Activated CD4-positive, alpha-beta memory T cell treated with anti-CD3 and anti-CD28 coated beads for 36 hours (primary cell): ENCODE data around the gene GAL. TPM values are rescaled to one million over a fixed set of nuclear protein-coding genes. Genes with fewer than 3 reads are reported as not detected.

Source experiments
- CTCF ChIA-PET: fragments of 350-600 bp; sonication (Branson Sonifier 250); formaldehyde crosslinking; loops from one replicate; lab custom pipeline; 2021; ENCODE audit warnings: antibody characterized with exemption, inconsistent platforms; lab: Charles Lee
- POLR2A ChIA-PET: fragments of 350-600 bp; sonication (Branson Sonifier 250); formaldehyde crosslinking; loops from one replicate; lab custom pipeline; 2021; ENCODE audit warnings: antibody characterized with exemption; lab: Charles Lee
- DNase-seq: peaks from one replicate; pipeline ENCODE4 v3.0.0-alpha.2; 2020
- H3K27ac Mint-ChIP-seq: one replicate; pipeline ENCODE4 v1.8.0; 2021; ENCODE audit warnings: mixed read lengths
- H3K27me3 Mint-ChIP-seq: one replicate; pipeline ENCODE4 v1.8.0; 2021; ENCODE audit warnings: mixed read lengths
- H3K36me3 Mint-ChIP-seq: one replicate; pipeline ENCODE4 v1.8.0; 2021; ENCODE audit warnings: mixed read lengths
- H3K4me1 Mint-ChIP-seq: one replicate; pipeline ENCODE4 v1.8.0; 2021; ENCODE audit warnings: low read depth, mixed read lengths
- H3K4me3 Mint-ChIP-seq: one replicate; pipeline ENCODE4 v1.8.0; 2021; ENCODE audit warnings: mild to moderate bottlenecking, mixed read lengths
- H3K9me3 Mint-ChIP-seq: one replicate; pipeline ENCODE4 v1.8.0; 2021; ENCODE audit warnings: mixed read lengths
- intact Hi-C: fragments of 100-400 bp; cut with micrococcal nuclease; formaldehyde crosslinking; loops from one replicate; pipeline ENCODE4 v1.15.1; 2023
- total RNA-seq, 2 experiments: library from RNA; stranded (reverse); gene quantifications; one replicate each; pipeline ENCODE4 v1.2.3, GENCODE V29; 2021

Gene GAL
- total RNA-seq, 2 experiments from 2014 or later: 0.97 to 1.3 TPM

DNA sequence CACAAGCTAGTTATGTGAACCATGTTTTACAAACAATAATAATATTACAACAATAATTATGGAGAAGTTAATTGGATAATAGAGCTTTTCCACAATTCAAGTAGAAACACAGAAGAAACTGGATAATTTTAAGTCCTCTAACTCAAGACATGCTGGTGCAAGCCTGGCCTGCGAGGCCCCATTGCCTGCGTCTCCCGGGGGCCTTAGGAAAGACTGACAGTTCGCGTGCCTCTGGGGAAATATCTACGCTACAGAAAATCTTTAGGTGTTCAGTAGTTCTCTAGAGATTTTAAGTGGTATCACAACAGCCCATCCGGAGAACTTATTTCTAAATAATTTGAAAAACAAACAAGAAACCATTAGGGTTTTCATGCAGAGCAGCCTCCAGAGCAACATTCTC is 23.2 kb downstream of the GAL start:
- no peaks in the 10 kb centered on the region for H3K36me3 Mint-ChIP-seq
- H3K4me3 Mint-ChIP-seq: no peak overlapping the region
- no peaks in the 10 kb centered on the region for H3K4me1 Mint-ChIP-seq
- intact Hi-C loops: no loop called here
- no peaks in the 10 kb centered on the region for H3K9me3 Mint-ChIP-seq
- POLR2A ChIA-PET: no interaction called here
- CTCF ChIA-PET: no interaction called here
- no peak for DNase-seq
- H3K27ac Mint-ChIP-seq: no peak overlapping the region
- H3K27me3 Mint-ChIP-seq: no peaks in the 10 kb centered on the region

DNA sequence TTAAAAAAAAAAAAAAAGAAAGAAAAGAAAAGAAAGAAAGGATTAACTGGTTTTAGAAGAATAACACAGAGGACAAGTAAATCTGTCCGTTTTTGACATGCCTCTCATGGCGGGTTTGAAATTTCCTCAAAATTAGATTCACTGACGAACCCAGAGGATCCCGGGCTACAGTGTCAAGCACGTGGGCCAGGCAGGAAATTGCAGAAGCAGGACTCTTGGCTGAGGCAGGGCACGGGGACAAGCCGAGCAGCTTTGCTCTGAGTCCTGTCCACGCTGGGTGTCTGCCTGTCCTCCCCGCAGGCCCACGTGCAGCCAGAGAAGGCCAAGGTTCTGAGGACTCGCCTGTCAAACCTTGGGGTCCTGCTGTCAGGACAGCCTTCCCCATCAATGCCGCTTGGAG is 24.7 kb downstream of the GAL start:
- Mint-ChIP-seq H3K9me3 (no peaks in the 10 kb centered on the region), H3K36me3 (no peaks in the 10 kb centered on the region), H3K4me3 (no peak overlapping the region), H3K27ac (no peak overlapping the region), H3K27me3 (no peaks in the 10 kb centered on the region), H3K4me1 (no peaks in the 10 kb centered on the region)
- DNase-seq: no peak
- intact Hi-C loops: no loop called here
- ChIA-PET CTCF (interaction anchor here (1.0 kb wide), 1 partner anchor 89 kb away, joined by 3 read pairs; no protein-coding TSS in a partner anchor), POLR2A (no interaction called here)

DNA sequence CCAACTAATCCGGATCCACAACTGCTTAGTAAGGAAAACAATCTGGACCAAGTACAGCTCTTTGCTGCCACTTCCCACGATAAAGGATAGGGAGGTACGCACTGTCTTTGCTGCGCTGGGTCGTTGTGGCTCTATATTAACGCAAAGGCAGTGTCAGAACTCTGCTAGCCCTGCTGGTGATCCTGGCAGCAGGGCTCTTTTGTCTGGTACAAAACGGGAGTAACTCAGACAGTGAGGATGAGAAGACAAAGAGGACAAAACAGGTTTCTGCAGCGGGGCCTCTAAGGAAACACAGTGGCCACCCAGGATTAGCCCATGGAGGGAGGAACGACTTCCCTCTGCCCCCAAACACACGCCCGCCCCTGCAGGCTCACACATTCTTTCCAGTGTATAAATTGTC is 26.1 kb downstream of the GAL start:
- no peak overlapping the region for H3K4me3 Mint-ChIP-seq
- H3K27me3 Mint-ChIP-seq: no peaks in the 10 kb centered on the region
- DNase-seq: no peak
- ChIA-PET POLR2A (no interaction called here), CTCF (no interaction called here)
- no peak overlapping the region for H3K27ac Mint-ChIP-seq
- no peaks in the 10 kb centered on the region for H3K9me3 Mint-ChIP-seq
- intact Hi-C loops: no loop called here
- H3K36me3 Mint-ChIP-seq: no peaks in the 10 kb centered on the region
- no peaks in the 10 kb centered on the region for H3K4me1 Mint-ChIP-seq

DNA sequence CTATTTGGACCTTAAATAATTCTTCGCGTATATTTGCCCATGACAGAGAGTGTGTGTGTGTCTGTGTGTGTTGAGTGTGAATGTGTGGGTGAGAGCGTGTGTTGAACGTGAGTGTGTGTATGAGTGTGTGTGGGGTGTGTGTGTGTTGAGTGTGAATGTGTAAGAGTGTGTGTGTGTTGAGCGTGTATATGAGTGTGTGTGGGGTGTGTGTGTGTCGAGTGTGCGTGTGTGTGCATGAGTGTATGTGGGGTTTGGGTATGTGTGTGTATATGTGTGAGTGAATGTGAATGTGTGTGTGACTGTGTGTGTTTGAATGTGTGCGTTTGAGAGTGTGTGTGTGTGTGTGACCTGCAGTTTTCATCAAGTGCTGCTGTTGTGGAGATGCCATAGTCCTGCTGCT is 26.8 kb downstream of the GAL start:
- Mint-ChIP-seq H3K4me3 (no peak overlapping the region), H3K27me3 (no peaks in the 10 kb centered on the region), H3K36me3 (no peaks in the 10 kb centered on the region), H3K9me3 (no peaks in the 10 kb centered on the region), H3K4me1 (no peaks in the 10 kb centered on the region), H3K27ac (no peak overlapping the region)
- ChIA-PET CTCF (no interaction called here), POLR2A (no interaction called here)
- intact Hi-C loops: no loop called here
- no peak for DNase-seq

DNA sequence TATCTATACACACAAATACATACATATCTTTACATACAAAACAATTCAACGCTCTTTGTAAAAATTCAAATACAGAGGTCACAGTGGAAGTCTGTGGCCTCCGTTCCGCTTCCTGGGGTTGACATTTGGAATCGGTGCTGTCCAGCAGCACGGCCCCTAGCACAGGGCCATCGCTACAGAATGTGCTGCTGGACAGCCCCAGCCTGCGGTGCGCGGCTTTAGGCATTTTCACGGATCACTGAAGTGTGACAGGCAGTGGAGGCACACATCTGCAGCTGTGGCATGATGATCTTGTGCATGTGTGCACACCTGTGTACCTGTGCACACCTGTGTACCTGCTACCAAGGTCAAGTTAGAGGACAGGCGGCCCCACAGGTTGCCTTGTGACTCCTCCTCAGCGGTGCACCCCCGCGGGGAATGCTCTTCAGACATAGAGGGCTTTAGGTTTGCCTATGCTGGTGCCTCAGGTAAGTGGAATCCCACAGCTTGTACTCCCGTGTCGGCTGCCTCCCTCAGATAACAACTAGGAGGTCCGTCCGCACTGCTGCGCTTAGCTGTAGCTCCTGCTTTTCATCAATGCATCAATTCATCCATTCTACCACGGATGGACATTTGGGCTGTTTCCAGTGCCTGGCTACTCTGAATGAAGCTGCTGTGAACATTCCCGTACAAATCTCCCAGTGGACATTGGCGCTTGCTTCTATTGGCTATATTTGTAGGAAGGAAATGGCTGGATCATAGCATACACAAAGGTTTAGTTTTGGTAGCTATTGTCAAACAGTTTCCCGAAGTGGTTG is 29.9 kb downstream of the GAL start:
- CTCF ChIA-PET: no interaction called here
- H3K27me3 Mint-ChIP-seq: no peaks in the 10 kb centered on the region
- H3K27ac Mint-ChIP-seq: no peak overlapping the region
- no peak overlapping the region for H3K4me3 Mint-ChIP-seq
- peaks cover 4% of the 10 kb centered on the region for H3K36me3 Mint-ChIP-seq
- no peaks in the 10 kb centered on the region for H3K4me1 Mint-ChIP-seq
- POLR2A ChIA-PET: no interaction called here
- peaks cover 4% of the 10 kb centered on the region for H3K9me3 Mint-ChIP-seq
- DNase-seq: no peak
- intact Hi-C loops: no loop called here

DNA sequence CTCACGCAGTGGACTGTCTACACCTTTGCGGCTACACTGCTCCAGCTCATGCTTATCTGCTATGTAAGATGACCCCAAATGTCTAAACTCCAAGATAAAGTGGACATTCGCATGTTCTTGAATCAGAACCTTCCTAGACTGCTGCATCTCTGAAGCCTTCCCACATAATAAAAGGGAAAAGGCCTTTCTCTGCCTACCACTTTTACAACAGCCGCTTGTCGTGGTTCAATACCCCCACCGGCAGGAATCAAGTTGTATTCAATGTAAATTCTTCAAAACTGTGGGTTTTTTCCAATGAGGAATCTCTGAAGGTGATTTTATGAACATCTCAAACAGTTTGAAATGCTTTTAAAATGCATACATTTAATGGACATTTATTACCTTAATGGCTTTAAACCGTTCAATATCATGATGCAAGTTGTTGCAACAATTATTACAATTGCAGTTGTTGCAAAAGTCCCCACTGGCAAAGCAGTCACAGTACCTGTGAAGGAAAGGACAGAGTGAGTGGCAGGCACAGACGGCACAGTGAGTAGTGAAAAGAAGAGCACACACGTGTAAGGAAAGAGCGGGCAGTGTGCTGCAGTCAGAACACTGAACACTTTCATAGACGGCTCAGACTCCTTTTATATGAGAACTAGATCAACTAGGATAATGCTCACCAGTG is 31.2 kb downstream of the GAL start:
- Mint-ChIP-seq H3K4me3 (no peak overlapping the region), H3K27ac (no peak overlapping the region), H3K27me3 (no peaks in the 10 kb centered on the region), H3K4me1 (no peaks in the 10 kb centered on the region), H3K9me3 (peaks cover 13% of the 10 kb centered on the region), H3K36me3 (peaks cover 15% of the 10 kb centered on the region)
- ChIA-PET POLR2A (no interaction called here), CTCF (no interaction called here)
- no peak for DNase-seq
- intact Hi-C loops: no loop called here

DNA sequence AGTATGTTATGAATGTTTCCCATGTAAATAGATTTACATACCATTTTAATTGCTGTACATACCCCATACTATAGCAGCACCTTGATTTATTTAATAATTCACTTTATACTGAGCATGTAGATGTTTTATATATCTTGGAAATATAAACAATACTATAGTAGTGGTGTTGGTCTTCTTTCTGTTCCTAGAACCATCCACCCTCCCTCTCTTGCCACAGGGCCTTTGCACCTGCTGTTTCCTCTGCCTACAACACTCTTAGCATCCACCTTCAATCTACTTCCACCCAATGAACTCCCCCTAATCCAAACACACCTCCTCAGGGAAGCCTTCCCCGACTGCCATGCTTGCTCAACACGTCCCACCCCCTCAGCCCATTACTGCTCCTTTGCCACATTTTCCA is 36.7 kb downstream of the GAL start:
- ChIA-PET POLR2A (no interaction called here), CTCF (no interaction called here)
- peaks cover 15% of the 10 kb centered on the region for H3K36me3 Mint-ChIP-seq

DNA sequence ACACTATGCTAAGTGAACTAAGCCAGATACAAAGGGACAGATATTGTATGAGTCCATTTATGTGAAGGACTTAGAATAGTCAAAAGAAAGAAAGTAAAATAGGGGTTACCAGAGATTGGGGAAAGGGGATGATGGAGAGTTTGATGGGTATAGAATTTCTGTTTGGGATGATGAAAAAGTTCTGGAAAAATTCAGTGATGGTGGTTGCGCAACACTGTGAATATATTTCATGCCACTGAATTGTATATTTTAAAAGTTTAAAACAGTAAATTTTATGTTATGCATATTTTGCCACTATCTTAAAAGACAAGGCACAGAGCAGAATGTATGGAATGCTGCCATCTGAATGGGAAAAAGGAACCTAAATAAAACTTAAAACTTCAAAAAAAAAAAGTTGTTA is 37.8 kb downstream of the GAL start:
- Mint-ChIP-seq H3K36me3 (peaks cover 15% of the 10 kb centered on the region), H3K4me1 (no peaks in the 10 kb centered on the region), H3K27me3 (no peaks in the 10 kb centered on the region), H3K9me3 (peaks cover 13% of the 10 kb centered on the region), H3K27ac (no peak overlapping the region), H3K4me3 (no peak overlapping the region)
- DNase-seq: no peak
- CTCF ChIA-PET: no interaction called here
- intact Hi-C loops: no loop called here
- POLR2A ChIA-PET: no interaction called here

More for the DNA sequence above, 36.7 kb downstream of the GAL start:
- DNase-seq: no peak
- intact Hi-C loops: no loop called here
- no peaks in the 10 kb centered on the region for H3K4me1 Mint-ChIP-seq
- peaks cover 13% of the 10 kb centered on the region for H3K9me3 Mint-ChIP-seq
- no peak overlapping the region for H3K27ac Mint-ChIP-seq
- H3K4me3 Mint-ChIP-seq: no peak overlapping the region
- H3K27me3 Mint-ChIP-seq: no peaks in the 10 kb centered on the region

DNA sequence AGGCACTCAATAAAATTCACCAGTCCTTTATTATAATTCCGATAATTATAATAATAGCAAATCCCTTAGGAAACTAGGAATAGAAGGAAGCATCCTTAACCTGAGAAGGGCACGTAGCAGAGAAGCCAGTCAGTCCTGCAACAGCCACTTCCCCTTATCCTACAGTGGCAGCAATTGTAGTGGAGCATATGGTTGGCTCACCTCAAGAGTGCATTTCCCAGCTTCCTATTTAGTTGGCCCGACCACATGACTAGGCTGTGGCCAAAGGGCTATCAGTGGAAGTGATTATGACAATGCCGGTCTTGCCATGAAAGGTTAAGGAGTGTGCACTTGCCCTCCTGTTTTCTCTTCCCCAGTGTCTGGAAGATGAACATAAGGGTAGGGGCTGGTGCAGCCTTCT is 39.9 kb downstream of the GAL start:
- no peak for DNase-seq
- no peaks in the 10 kb centered on the region for H3K27me3 Mint-ChIP-seq
- intact Hi-C loops: no loop called here
- ChIA-PET CTCF (no interaction called here), POLR2A (no interaction called here)
- H3K9me3 Mint-ChIP-seq: peaks cover 9% of the 10 kb centered on the region
- H3K4me1 Mint-ChIP-seq: no peaks in the 10 kb centered on the region
- peaks cover 11% of the 10 kb centered on the region for H3K36me3 Mint-ChIP-seq
- no peak overlapping the region for H3K4me3 Mint-ChIP-seq
- no peak overlapping the region for H3K27ac Mint-ChIP-seq

DNA sequence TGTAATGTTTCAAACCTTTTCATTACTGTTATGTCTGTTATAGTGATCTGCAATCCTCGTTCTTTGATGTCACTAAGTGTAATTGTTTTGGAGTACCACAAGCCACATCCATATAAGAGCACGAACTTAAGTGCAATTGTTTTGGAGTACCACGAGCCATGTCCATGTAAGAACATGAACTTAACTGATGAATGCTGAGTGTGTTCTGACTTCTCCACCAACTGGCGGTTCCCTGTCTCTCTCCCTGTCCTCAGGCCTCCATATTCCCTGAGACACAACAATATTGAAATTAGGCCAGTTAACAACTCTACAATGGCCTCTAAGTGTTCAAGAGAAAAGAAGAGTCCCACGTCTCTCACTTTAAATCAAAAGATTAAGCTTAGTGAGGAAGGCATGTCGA is 43.4 kb downstream of the GAL start:
- no peaks in the 10 kb centered on the region for H3K36me3 Mint-ChIP-seq
- ChIA-PET CTCF (no interaction called here), POLR2A (no interaction called here)
- H3K9me3 Mint-ChIP-seq: no peaks in the 10 kb centered on the region
- no peak overlapping the region for H3K27ac Mint-ChIP-seq
- DNase-seq: no peak
- no peaks in the 10 kb centered on the region for H3K4me1 Mint-ChIP-seq
- no peak overlapping the region for H3K4me3 Mint-ChIP-seq
- no peaks in the 10 kb centered on the region for H3K27me3 Mint-ChIP-seq
- intact Hi-C loops: no loop called here

DNA sequence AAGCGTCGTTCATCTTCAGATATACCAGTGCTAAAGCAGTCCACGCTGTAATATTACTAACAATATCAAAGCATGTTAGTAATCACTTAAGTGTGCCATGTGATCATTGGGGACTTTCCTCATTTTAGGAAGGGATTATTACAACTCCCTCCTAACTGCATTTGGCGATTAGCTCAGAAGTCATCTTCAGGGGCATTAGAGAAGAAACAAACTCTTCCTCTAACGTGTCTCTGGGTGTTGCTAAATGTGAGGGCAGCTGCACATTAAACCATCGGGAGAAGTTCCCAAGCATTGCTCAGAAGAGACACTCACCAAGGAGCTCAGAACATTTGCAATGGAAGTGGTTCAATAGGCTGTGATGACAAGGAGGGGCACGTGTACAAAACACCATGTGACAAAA is 49.8 kb downstream of the GAL start:
- Mint-ChIP-seq H3K4me3 (no peak overlapping the region), H3K36me3 (no peaks in the 10 kb centered on the region), H3K27me3 (no peaks in the 10 kb centered on the region), H3K27ac (no peak overlapping the region), H3K9me3 (no peaks in the 10 kb centered on the region), H3K4me1 (no peaks in the 10 kb centered on the region)
- no peak for DNase-seq
- ChIA-PET POLR2A (no interaction called here), CTCF (no interaction called here)
- intact Hi-C loops: no loop called here

DNA sequence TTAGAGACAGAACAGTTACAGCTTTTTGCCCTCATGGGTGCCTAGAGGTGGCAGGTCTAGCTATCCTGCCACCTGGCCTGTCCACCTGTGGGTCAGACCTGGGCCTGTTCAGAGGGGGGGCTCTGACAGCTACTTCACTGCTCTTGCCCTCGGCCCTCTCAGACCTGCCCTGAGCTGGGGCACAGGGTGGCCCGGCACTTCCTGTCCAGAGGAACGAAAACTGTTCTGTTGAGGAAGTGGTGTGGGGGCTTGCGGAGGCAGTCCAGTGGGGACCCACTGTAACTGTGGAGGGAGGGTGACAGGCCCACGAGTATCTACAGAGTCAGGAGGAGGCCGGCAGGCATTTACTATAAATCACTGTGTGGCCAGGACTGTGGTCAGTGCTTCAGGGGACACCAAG is 50.8 kb downstream of the GAL start:
- H3K9me3 Mint-ChIP-seq: no peaks in the 10 kb centered on the region
- no peaks in the 10 kb centered on the region for H3K4me1 Mint-ChIP-seq
- CTCF ChIA-PET: interaction anchor here (0.9 kb wide), 1 partner anchor 63 kb away, joined by 3 read pairs; no protein-coding TSS in a partner anchor
- H3K27me3 Mint-ChIP-seq: no peaks in the 10 kb centered on the region
- DNase-seq: no peak
- no peaks in the 10 kb centered on the region for H3K36me3 Mint-ChIP-seq
- no peak overlapping the region for H3K4me3 Mint-ChIP-seq
- no peak overlapping the region for H3K27ac Mint-ChIP-seq
- POLR2A ChIA-PET: no interaction called here
- intact Hi-C loops: no loop called here

DNA sequence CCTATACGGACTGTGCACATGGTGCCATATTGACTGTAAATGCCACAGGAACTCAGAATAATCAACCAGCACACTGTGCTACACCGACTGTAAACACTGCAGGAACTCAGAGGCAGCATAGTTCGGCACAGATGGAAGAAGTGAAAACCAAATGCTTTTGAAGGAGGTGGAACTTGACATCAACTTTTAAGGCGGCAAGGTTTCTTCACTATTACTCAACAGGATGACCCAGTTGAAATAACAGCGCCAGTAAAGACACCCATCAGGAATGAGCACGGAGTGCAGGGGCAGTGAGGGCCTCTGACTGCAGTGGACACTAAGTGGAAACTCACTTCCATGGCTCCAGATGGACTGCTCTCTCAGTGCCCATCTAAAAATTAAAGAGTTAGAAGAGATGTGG is 51.3 kb downstream of the GAL start:
- ChIA-PET POLR2A (no interaction called here), CTCF (no interaction called here)
- intact Hi-C loops: no loop called here
- Mint-ChIP-seq H3K36me3 (no peaks in the 10 kb centered on the region), H3K4me3 (no peak overlapping the region), H3K4me1 (no peaks in the 10 kb centered on the region), H3K27me3 (no peaks in the 10 kb centered on the region), H3K9me3 (no peaks in the 10 kb centered on the region), H3K27ac (no peak overlapping the region)
- no peak for DNase-seq
